Endothelial cell of umbilical vein (primary cell): ENCODE results near the gene TRIM67. TPM values are rescaled to one million over a fixed set of nuclear protein-coding genes. Genes with fewer than 3 reads are reported as not detected.

ENCODE experiments used
- BruUV-seq: library from RNA; stranded (reverse); fragments of 400-500 nt; replicated peaks from 2 replicates; lab custom pipeline; 2021; lab: Mats Ljungman, UMichigan
- CTCF ChIA-PET: fragments of 300-600, 350-600 bp; sonication (Branson Sonifier 250); formaldehyde crosslinking; loops from one replicate; lab custom pipeline; 2021; ENCODE audit warnings: antibody characterized with exemption, inconsistent platforms; lab: Charles Lee
- POLR2A ChIA-PET: fragments of 300-600, 350-600 bp; sonication (Branson Sonifier 250); formaldehyde crosslinking; loops from one replicate; lab custom pipeline; 2021; ENCODE audit warnings: antibody characterized with exemption, inconsistent platforms; lab: Charles Lee
- DNase-seq: peaks from one replicate; pipeline ENCODE4 v3.0.0-alpha.2; 2011; ENCODE audit warnings: low read depth, low spot score
- FAIRE-seq: peaks from 2 replicates; lab custom pipeline; 2011; peaks lifted over from hg19 to GRCh38; lab: Jason Lieb, UNC
- H2AFZ ChIP-seq: 2 replicates; pipeline ENCODE4 v1.6.0; 2012; ENCODE audit warnings: low read depth, low read length, control low read depth, inconsistent platforms
- H3K27ac ChIP-seq: 2 replicates; pipeline ENCODE4 v1.5.1; 2011; ENCODE audit warnings: low read depth, mild to moderate bottlenecking, control low read depth, low read length, moderate library complexity; ENCODE audit not compliant: insufficient read depth
- H3K27me3 ChIP-seq, 2 experiments: 2 replicates each; pipeline versions ENCODE4 v1.6.0 to v1.6.1; 2011; ENCODE audit warnings: low read length in 2 of 2, mixed read lengths in 1 of 2; ENCODE audit not compliant: control insufficient read depth in 2 of 2, insufficient read depth in 2 of 2
- H3K36me3 ChIP-seq, 2 experiments: 2 replicates in 1 of 2; 3 replicates in 1 of 2; pipeline ENCODE4 v1.5.1; 2011; ENCODE audit warnings: low read length in 2 of 2, mild to moderate bottlenecking in 1 of 2, moderate library complexity in 1 of 2; ENCODE audit not compliant: control insufficient read depth in 2 of 2, insufficient read depth in 2 of 2; ENCODE audit errors: extremely low read depth in 1 of 2
- H3K4me1 ChIP-seq: 3 replicates; pipeline ENCODE4 v1.5.1; 2011; ENCODE audit warnings: mild to moderate bottlenecking, low read length; ENCODE audit not compliant: control insufficient read depth, insufficient read depth; ENCODE audit errors: extremely low read depth
- H3K4me2 ChIP-seq: 2 replicates; pipeline ENCODE4 v1.6.1; 2011; ENCODE audit warnings: low read length, control low read depth, mixed read lengths; ENCODE audit not compliant: insufficient read depth
- H3K4me3 ChIP-seq, 3 experiments: fragments of 200-600 bp in 1 of 3; sonication (generic), shearing (Covaris generic) in 1 of 3; replicated peaks in 1 of 3; 2 replicates each; pipeline ENCODE4 v1.5.1; 2011 to 2016; ENCODE audit warnings: control low read depth in 3 of 3, low read length in 3 of 3, mild to moderate bottlenecking in 2 of 3, inconsistent platforms in 1 of 3, low read depth in 1 of 3, moderate library complexity in 1 of 3; ENCODE audit not compliant: insufficient read depth in 1 of 3
- H3K79me2 ChIP-seq: 2 replicates; pipeline ENCODE4 v1.6.0; 2012; ENCODE audit warnings: low read length, inconsistent platforms; ENCODE audit not compliant: control insufficient read depth, insufficient read depth
- H3K9ac ChIP-seq: replicated peaks from 2 replicates; pipeline ENCODE3; 2011; ENCODE audit warnings: low read length, control low read depth; ENCODE audit not compliant: insufficient read depth; ENCODE audit errors: extremely low read depth
- H3K9me1 ChIP-seq: replicated peaks from 3 replicates; pipeline ENCODE4 v1.6.0; 2011; ENCODE audit warnings: mild to moderate bottlenecking, low read length; ENCODE audit not compliant: control insufficient read depth, insufficient read depth; ENCODE audit errors: extremely low read depth
- H3K9me3 ChIP-seq: replicated peaks from 2 replicates; pipeline ENCODE4 v1.5.1; 2012; ENCODE audit warnings: low read length, inconsistent platforms; ENCODE audit not compliant: control insufficient read depth, insufficient read depth
- H4K20me1 ChIP-seq: replicated peaks from 2 replicates; pipeline ENCODE3; 2011; ENCODE audit warnings: mild to moderate bottlenecking, low read length; ENCODE audit not compliant: control insufficient read depth, insufficient read depth; ENCODE audit errors: extremely low read depth
- EZH2 ChIP-seq: IDR thresholded peaks from 2 replicates; pipeline ENCODE4 v1.6.1; 2012; ENCODE audit warnings: borderline replicate concordance, low read depth, mild to moderate bottlenecking, moderate library complexity, low read length, inconsistent platforms; ENCODE audit not compliant: severe bottlenecking
- FOS ChIP-seq: IDR thresholded peaks from 2 replicates; pipeline ENCODE4 v1.6.1; 2011; ENCODE audit warnings: mild to moderate bottlenecking, low read length, moderate library complexity, borderline replicate concordance; ENCODE audit not compliant: insufficient read depth
- GATA2 ChIP-seq: IDR thresholded peaks from 2 replicates; pipeline ENCODE4 v1.7.0; 2011; ENCODE audit warnings: low read depth, mild to moderate bottlenecking, moderate library complexity, mixed read lengths, low read length; ENCODE audit not compliant: insufficient read length, insufficient read depth
- JUN ChIP-seq: IDR thresholded peaks from 2 replicates; pipeline ENCODE4 v1.6.1; 2011; ENCODE audit warnings: borderline replicate concordance, low read depth; ENCODE audit not compliant: insufficient read length, insufficient read depth
- MYC ChIP-seq: IDR thresholded peaks from one replicate; pipeline ENCODE4 v1.6.1; 2011; ENCODE audit warnings: mild to moderate bottlenecking, low read depth, low read length
- POLR2A ChIP-seq: IDR thresholded peaks from 2 replicates; pipeline ENCODE4 v1.6.1; 2012; ENCODE audit warnings: low read depth, mild to moderate bottlenecking, control low read depth, low read length
- POLR2AphosphoS5 ChIP-seq: IDR thresholded peaks from 2 replicates; pipeline ENCODE4 v1.6.1; 2012; ENCODE audit warnings: low read depth, mild to moderate bottlenecking, control low read depth, low read length, moderate library complexity; ENCODE audit not compliant: insufficient read depth
- dilution Hi-C: fragments of 300-500 bp; cut with MboI; formaldehyde crosslinking; loops from one replicate; pipeline ENCODE4 v1.15.0; 2019; ENCODE audit warnings: low sequenced_read_pairs; ENCODE audit not compliant: extremely low pct_ligation_motif_present
- intact Hi-C: fragments of 100-400 bp; cut with micrococcal nuclease; formaldehyde crosslinking; loops from one replicate; pipeline ENCODE4 v1.10.0; 2022
- polyA plus RNA-seq, 4 experiments: library from polyadenylated mRNA; depleted of rRNA in 3 of 4; stranded (reverse) in 3 of 4; unstranded in 1 of 4; fragments of >200 nt; gene quantifications; 2 replicates each; pipeline versions ENCODE4 v1.2.1 to v1.2.3, GENCODE V29; 2011 to 2012; ENCODE audit warnings: missing spikeins in 1 of 4
- total RNA-seq: library from RNA; stranded (reverse); gene quantifications from 2 replicates; pipeline ENCODE4 v1.2.3, GENCODE V29; 2021
- TF ChIP-seq, protein P1 (sequence below), 2 donors: IDR thresholded peaks; 1 replicate in 1 of 2; 2 replicates in 1 of 2; pipeline ENCODE4 v1.5.1; 2011; ENCODE audit warnings: low read length in 2 of 2, mild to moderate bottlenecking in 2 of 2, moderate library complexity in 2 of 2, control low read depth in 1 of 2, inconsistent platforms in 1 of 2, low read depth in 1 of 2; ENCODE audit not compliant: insufficient read depth in 1 of 2; ENCODE audit errors: extremely low read depth in 1 of 2
- TF ChIP-seq, protein P2 (sequence below): IDR thresholded peaks from 2 replicates; pipeline ENCODE4 v1.6.1; 2011; ENCODE audit not compliant: insufficient read depth, insufficient read length

TRIM67 gene
- total and polyA plus RNA-seq, 2 donors (not counting 3 experiments of a cell fraction or from before 2014, with no cell fraction given): not detected

GRCh38 chr1:231188072-231188471, 26.2 kb downstream of the TRIM67 start:
- Histone ChIP-seq H3K27me3 (peaks cover 0 to 2% of the 10 kb centered on the region in 2 experiments), H3K9ac (no peak overlapping the region), H3K9me3 (no peaks in the 10 kb centered on the region), H3K4me3 (no peak overlapping the region), H3K4me1 (no peaks in the 10 kb centered on the region), H2AFZ (no peak overlapping the region), H3K27ac (no peak overlapping the region), H3K4me2 (no peak overlapping the region), H3K36me3 (no peaks in the 10 kb centered on the region), H3K9me1 (no peaks in the 10 kb centered on the region), H4K20me1 (no peaks in the 10 kb centered on the region), H3K79me2 (no peaks in the 10 kb centered on the region)
- TF ChIP-seq JUN (no peak), POLR2A (no peak)
- TF ChIP-seq, protein P1, sequence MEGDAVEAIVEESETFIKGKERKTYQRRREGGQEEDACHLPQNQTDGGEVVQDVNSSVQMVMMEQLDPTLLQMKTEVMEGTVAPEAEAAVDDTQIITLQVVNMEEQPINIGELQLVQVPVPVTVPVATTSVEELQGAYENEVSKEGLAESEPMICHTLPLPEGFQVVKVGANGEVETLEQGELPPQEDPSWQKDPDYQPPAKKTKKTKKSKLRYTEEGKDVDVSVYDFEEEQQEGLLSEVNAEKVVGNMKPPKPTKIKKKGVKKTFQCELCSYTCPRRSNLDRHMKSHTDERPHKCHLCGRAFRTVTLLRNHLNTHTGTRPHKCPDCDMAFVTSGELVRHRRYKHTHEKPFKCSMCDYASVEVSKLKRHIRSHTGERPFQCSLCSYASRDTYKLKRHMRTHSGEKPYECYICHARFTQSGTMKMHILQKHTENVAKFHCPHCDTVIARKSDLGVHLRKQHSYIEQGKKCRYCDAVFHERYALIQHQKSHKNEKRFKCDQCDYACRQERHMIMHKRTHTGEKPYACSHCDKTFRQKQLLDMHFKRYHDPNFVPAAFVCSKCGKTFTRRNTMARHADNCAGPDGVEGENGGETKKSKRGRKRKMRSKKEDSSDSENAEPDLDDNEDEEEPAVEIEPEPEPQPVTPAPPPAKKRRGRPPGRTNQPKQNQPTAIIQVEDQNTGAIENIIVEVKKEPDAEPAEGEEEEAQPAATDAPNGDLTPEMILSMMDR (IDR thresholded peaks at IDR 0.05; ENCODE audit: extremely low read depth in 1 of 2, insufficient read depth in 1 of 2, low read depth in 1 of 2, low read length in 2 of 2): no peak
- CTCF ChIA-PET: no interaction called here
- intact Hi-C loops (no loop called here), dilution Hi-C loops (loop anchor here (5.0 kb wide), 1 partner anchor 36 kb away; no protein-coding TSS in a partner anchor)
- POLR2A ChIA-PET: no interaction called here
- FAIRE-seq (no peak), DNase-seq (no peak)
- no TSS peak for BruUV-seq

- ChIA-PET CTCF (no interaction called here), POLR2A (no interaction called here)
- Histone ChIP-seq H2AFZ (no peak overlapping the region), H3K27me3 (peaks cover 0 to under 1% of the 10 kb centered on the region in 2 experiments), H3K9ac (no peak overlapping the region), H3K27ac (no peak overlapping the region), H3K9me3 (no peaks in the 10 kb centered on the region), H3K79me2 (no peaks in the 10 kb centered on the region), H3K4me2 (no peak overlapping the region), H3K4me3 (no peak overlapping the region), H3K9me1 (no peaks in the 10 kb centered on the region), H3K36me3 (no peaks in the 10 kb centered on the region), H4K20me1 (no peaks in the 10 kb centered on the region), H3K4me1 (no peaks in the 10 kb centered on the region)
- BruUV-seq: no TSS peak
- dilution Hi-C loops: loop anchor here (5.0 kb wide), 1 partner anchor 36 kb away; no protein-coding TSS in a partner anchor
- intact Hi-C loops: no loop called here
- no peak for FAIRE-seq
- TF ChIP-seq GATA2 (no peak), FOS (no peak), JUN (no peak), POLR2A (no peak), MYC (no peak), EZH2 (no peak), POLR2AphosphoS5 (no peak)
- TF ChIP-seq, protein P2, sequence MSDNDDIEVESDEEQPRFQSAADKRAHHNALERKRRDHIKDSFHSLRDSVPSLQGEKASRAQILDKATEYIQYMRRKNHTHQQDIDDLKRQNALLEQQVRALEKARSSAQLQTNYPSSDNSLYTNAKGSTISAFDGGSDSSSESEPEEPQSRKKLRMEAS: no peak
- TF ChIP-seq, protein P1 (IDR thresholded peaks at IDR 0.05; ENCODE audit: extremely low read depth in 1 of 2, insufficient read depth in 1 of 2, low read depth in 1 of 2, low read length in 2 of 2): no peak
- no peak for DNase-seq
Measured at GRCh38 chr1:231188768-231189167, 26.9 kb downstream of the TRIM67 start.
